K562 (cell line): ENCODE results near the gene EGF. TPM values are rescaled to one million over a fixed set of nuclear protein-coding genes. Genes with fewer than 3 reads are reported as not detected.

Experiments used
- ATAC-seq: fragments of 200-7000 bp; cut with Tn5 transposase; 3 replicates; pipeline ENCODE4 v1.9.1; 2020; ENCODE audit warnings: moderate library complexity
- BruUV-seq: library from RNA; stranded (reverse); fragments of 400-500 nt; replicated peaks from 2 replicates; lab custom pipeline; 2021; lab: Mats Ljungman, UMichigan
- CTCF ChIA-PET: fragments of 300-600 bp; formaldehyde crosslinking; extraction: SDS; loops from one replicate; lab custom pipeline; 2021; ENCODE audit warnings: low intra/inter-chr PET ratio; lab: Yijun Ruan, JAX
- POLR2A ChIA-PET: fragments of 300-600, 350-650 bp; sonication (Branson Sonifier 250); formaldehyde crosslinking; extraction: SDS; loops from one replicate; lab custom pipeline; 2021; ENCODE audit warnings: antibody characterized with exemption, inconsistent platforms; lab: Yijun Ruan, JAX
- DNase-seq, 4 experiments: peaks; one replicate each; pipeline versions ENCODE4 v3.0.0 to v3.0.0-alpha.2; 2011 to 2018; ENCODE audit warnings: low spot score in 3 of 4, mixed read lengths in 3 of 4; ENCODE audit errors: extremely low read depth in 1 of 4
- FAIRE-seq: peaks from 2 replicates; lab custom pipeline; 2011; peaks lifted over from hg19 to GRCh38; lab: Jason Lieb, UNC
- H2AFZ ChIP-seq: 2 replicates; pipeline ENCODE4 v1.6.0; 2011; ENCODE audit warnings: low read depth, low read length, control low read depth, inconsistent platforms
- H3K27ac ChIP-seq: fragments of 200-600 bp; 3 replicates; pipeline ENCODE4 v1.8.0; 2011; ENCODE audit warnings: low read depth, mild to moderate bottlenecking, control low read depth, inconsistent platforms, low read length, moderate library complexity, mixed read lengths; ENCODE audit errors: extremely low read depth
- H3K27me3 ChIP-seq, 2 experiments: fragments of 300-600 bp in 1 of 2; 2 replicates in 1 of 2; 3 replicates in 1 of 2; pipeline versions ENCODE4 v1.6.0 to v1.8.0; 2011; ENCODE audit warnings: inconsistent platforms in 2 of 2, low read length in 2 of 2, mild to moderate bottlenecking in 1 of 2, mixed read lengths in 1 of 2, moderate library complexity in 1 of 2; ENCODE audit not compliant: control insufficient read depth in 2 of 2, insufficient read depth in 2 of 2
- H3K36me3 ChIP-seq: fragments of 300-600 bp; 3 replicates; pipeline ENCODE4 v1.8.0; 2011; ENCODE audit warnings: mild to moderate bottlenecking, low read length, inconsistent platforms; ENCODE audit not compliant: control insufficient read depth, insufficient read depth
- H3K4me1 ChIP-seq, 2 experiments: fragments of 200-600 bp in 1 of 2; replicated peaks in 1 of 2; 2 replicates in 1 of 2; 3 replicates in 1 of 2; pipeline versions ENCODE4 v1.5.1 to v1.8.0; 2011; ENCODE audit warnings: inconsistent platforms in 2 of 2, low read length in 2 of 2, mild to moderate bottlenecking in 1 of 2, mixed read lengths in 1 of 2, moderate library complexity in 1 of 2; ENCODE audit not compliant: control insufficient read depth in 2 of 2, insufficient read depth in 2 of 2
- H3K4me2 ChIP-seq: 2 replicates; pipeline ENCODE4 v1.6.1; 2011; ENCODE audit warnings: low read length, control low read depth, inconsistent platforms, mixed read lengths; ENCODE audit not compliant: insufficient read depth
- H3K4me3 ChIP-seq: fragments of 200-600 bp; sonication (generic), shearing (Covaris generic); 2 replicates; pipeline ENCODE4 v1.5.1; 2016; ENCODE audit warnings: control low read depth, inconsistent platforms
- H3K79me2 ChIP-seq: fragments of 200-600 bp; 3 replicates; pipeline ENCODE4 v1.8.0; 2011; ENCODE audit warnings: low read length, inconsistent platforms; ENCODE audit not compliant: control insufficient read depth, insufficient read depth
- H3K9ac ChIP-seq, 2 experiments: 2 replicates each; pipeline versions ENCODE4 v1.6.0 to v1.6.1; 2011; ENCODE audit warnings: low read depth in 2 of 2, low read length in 2 of 2, control low read depth in 1 of 2, inconsistent platforms in 1 of 2, mild to moderate bottlenecking in 1 of 2, mixed read lengths in 1 of 2; ENCODE audit not compliant: insufficient read depth in 1 of 2
- H3K9me1 ChIP-seq: one replicate; pipeline ENCODE4 v1.6.0; 2011; ENCODE audit warnings: inconsistent platforms, mild to moderate bottlenecking, low read length, moderate library complexity; ENCODE audit not compliant: control insufficient read depth, insufficient read depth
- H3K9me3 ChIP-seq: replicated peaks from 2 replicates; pipeline ENCODE4 v1.5.1; 2011; ENCODE audit warnings: low read depth, low read length, inconsistent platforms; ENCODE audit not compliant: control insufficient read depth, insufficient read depth
- H4K20me1 ChIP-seq: replicated peaks from 2 replicates; pipeline ENCODE4 v1.6.1; 2011; ENCODE audit warnings: low read length, inconsistent platforms, mixed read lengths; ENCODE audit not compliant: control insufficient read depth, insufficient read depth
- ETV5 ChIP-seq: sonication (generic); formaldehyde crosslinking; IDR thresholded peaks from 2 replicates; pipeline ENCODE4 v1.4.0; 2020; ENCODE audit warnings: low read depth, mild to moderate bottlenecking, missing genetic modification reagents
- PHF21A ChIP-seq: fragments of 450-650 bp; IDR thresholded peaks from 2 replicates; pipeline ENCODE4 v1.6.1; 2017; ENCODE audit warnings: low read depth, borderline replicate concordance
- RBM25 ChIP-seq: fragments of 200-400 bp; formaldehyde crosslinking; IDR thresholded peaks from 2 replicates; pipeline ENCODE4 v1.6.1; 2018; ENCODE audit warnings: low read length, low read depth, moderate library complexity; ENCODE audit not compliant: severe bottlenecking
- RFX1 ChIP-seq: fragments of 450-650 bp; IDR thresholded peaks from 2 replicates; pipeline ENCODE4 v1.6.1; 2016; ENCODE audit warnings: mild to moderate bottlenecking, moderate library complexity
- SMAD1 ChIP-seq: fragments of 150-350 bp; IDR thresholded peaks from 2 replicates; pipeline ENCODE4 v1.6.1; 2014; ENCODE audit warnings: low read length, low read depth; ENCODE audit not compliant: partially characterized antibody
- TEAD1 ChIP-seq, 2 experiments: fragments of 450-650 bp in 1 of 2; sonication (generic) in 1 of 2; formaldehyde crosslinking; IDR thresholded peaks; 2 replicates each; pipeline versions ENCODE4 v1.4.0 to v1.8.0; 2020 to 2022; ENCODE audit warnings: mild to moderate bottlenecking in 2 of 2, missing genetic modification reagents in 1 of 2
- U2AF1 ChIP-seq: fragments of 200-400 bp; formaldehyde crosslinking; optimal IDR thresholded peaks from 2 replicates; pipeline ENCODE3; 2017; ENCODE audit warnings: mild to moderate bottlenecking, low read depth, low read length, moderate library complexity
- ZNF347 ChIP-seq: fragments of 450-650 bp; formaldehyde crosslinking; IDR thresholded peaks from 2 replicates; pipeline ENCODE4 v1.4.0; 2020; ENCODE audit warnings: low read depth, mild to moderate bottlenecking, moderate library complexity
- ZNF398 ChIP-seq: fragments of 250-450 bp; sonication (Bioruptor Pico); IDR thresholded peaks from 2 replicates; pipeline ENCODE4 v1.8.0; 2021; ENCODE audit warnings: moderate library complexity, mild to moderate bottlenecking, inconsistent platforms
- ZNF639 ChIP-seq, 2 experiments: fragments of 200-800 bp in 1 of 2; sonication (Bioruptor generic) in 1 of 2; sonication (generic) in 1 of 2; formaldehyde crosslinking in 1 of 2; IDR thresholded peaks in 1 of 2; conservative IDR thresholded peaks in 1 of 2; 2 replicates each; pipeline versions ENCODE4 v1.5.0 to v1.6.1; 2016 to 2020; ENCODE audit warnings: missing compliant biosample characterization in 1 of 2, missing genetic modification characterization in 1 of 2, missing genetic modification reagents in 1 of 2
- WGBS: fragments of 100-300 bp; shearing (Covaris generic); methylation state at CpG from one replicate; pipeline ENCODE4 v1.1.6; 2016; ENCODE audit warnings: low coverage, mixed read lengths; ENCODE audit not compliant: insufficient coverage; ENCODE audit errors: missing lambda C conversion rate; 5-methylcytosine and 5-hydroxymethylcytosine counted together
- in situ Hi-C: fragments of 300-500 bp; cut with MboI; formaldehyde crosslinking; loops from 4 replicates; pipeline ENCODE4 v1.15.0; 2018; ENCODE audit warnings: inconsistent platforms, mixed read lengths
- intact Hi-C: fragments of 100-400 bp; cut with micrococcal nuclease; formaldehyde crosslinking; loops from 2 replicates; pipeline ENCODE4 v1.14.2; 2022
- polyA plus RNA-seq, 8 experiments: library from polyadenylated mRNA; depleted of rRNA in 4 of 8; stranded (reverse) in 5 of 8; unstranded in 3 of 8; fragments of >200 nt; fragmentation: Nextera tagmentation in 2 of 8; fragmentation: Illumina TruSeq in 1 of 8; extraction: Ambion mirVana in 2 of 8; extraction: Trizol in 1 of 8; gene quantifications; 2 replicates each; pipeline versions ENCODE4 v1.2.1 to v1.2.3, GENCODE V29; 2011 to 2014; ENCODE audit warnings: inconsistent platforms in 1 of 8, missing spikeins in 1 of 8
- total RNA-seq, 7 experiments: library from RNA; depleted of rRNA in 6 of 7; stranded (reverse); fragments of >200 nt in 6 of 7; fragmentation: Illumina TruSeq in 2 of 7; extraction: Trizol in 2 of 7; gene quantifications; 2 replicates each; pipeline versions ENCODE4 v1.2.1 to v1.2.3, GENCODE V29; 2011 to 2021; ENCODE audit warnings: low replicate concordance in 1 of 7

Gene EGF
- total and polyA plus RNA-seq, 9 of the 15 experiments (the other 6 are each of a cell fraction or from before 2014, with no cell fraction given): 0.32 to 3.1 (median 1.3) TPM

GRCh38 chr4:109890076-109890475 is 22.6 kb upstream of the EGF start (continued):
- TF ChIP-seq ZNF398 (CRISPR knock-in tag) (no peak), PHF21A (no peak), TEAD1 (CRISPR knock-in tag; IDR thresholded peaks at IDR 0.05) (no peak), ETV5 (CRISPR knock-in tag) (no peak), U2AF1 (no peak)

GRCh38 chr4:109902559-109903251 is 10.0 kb upstream of the EGF start:
- FAIRE-seq: no peak
- Histone ChIP-seq H3K27ac (no peak overlapping the region), H2AFZ (no peak overlapping the region), H3K36me3 (no peaks in the 10 kb centered on the region), H3K4me1 (no peaks in the 10 kb centered on the region), H3K9ac (no peak overlapping the region), H4K20me1 (no peaks in the 10 kb centered on the region), H3K9me1 (no peaks in the 10 kb centered on the region), H3K27me3 (no peaks in the 10 kb centered on the region; a peak in 1 of 5 replicates), H3K9me3 (no peaks in the 10 kb centered on the region), H3K4me3 (no peak overlapping the region), H3K79me2 (no peaks in the 10 kb centered on the region)
- intact Hi-C loops: no loop called here
- no peak for DNase-seq
- 6% methylated on average over 8 of the region's 8 CpGs for WGBS
- ChIA-PET POLR2A (no interaction called here), CTCF (no interaction called here)
- BruUV-seq: no TSS peak
- TF ChIP-seq SMAD1 (no peak), RFX1 (no peak), ZNF347 (CRISPR knock-in tag) (no peak), ZNF639 (CRISPR knock-in tag; conservative IDR thresholded peaks at IDR 0.05 in 1 of 2, IDR thresholded peaks at IDR 0.05 in 1 of 2) (no peak), RBM25 (no peak)
- TF ChIP-seq, all 486 proteins: peak for 0
- H3K4me2 ChIP-seq: no peak overlapping the region
- ATAC-seq: no peak
- in situ Hi-C loops: no loop called here
